ENCODE measurements around the gene GOLGA6L10.
"Not testable (repeated sequence)": the region's sequence is repeated elsewhere in the genome, so short reads cannot be mapped to it uniquely, and the experiment has no call there.

- not testable (repeated sequence) for TF ChIP-seq CTCF, POLR2A, POLR2AphosphoS5 (IDR thresholded peaks at IDR 0.05)
Measured at GRCh38 chr15:82349375-82349774, at the start of gene GOLGA6L10.
